Measurements from ENCODE around the gene CCR7. TPM values are rescaled to one million over a fixed set of nuclear protein-coding genes. Genes with fewer than 3 reads are reported as not detected.

Gene CCR7
- total RNA-seq, 1 experiment from 2014 or later = not detected

DNA sequence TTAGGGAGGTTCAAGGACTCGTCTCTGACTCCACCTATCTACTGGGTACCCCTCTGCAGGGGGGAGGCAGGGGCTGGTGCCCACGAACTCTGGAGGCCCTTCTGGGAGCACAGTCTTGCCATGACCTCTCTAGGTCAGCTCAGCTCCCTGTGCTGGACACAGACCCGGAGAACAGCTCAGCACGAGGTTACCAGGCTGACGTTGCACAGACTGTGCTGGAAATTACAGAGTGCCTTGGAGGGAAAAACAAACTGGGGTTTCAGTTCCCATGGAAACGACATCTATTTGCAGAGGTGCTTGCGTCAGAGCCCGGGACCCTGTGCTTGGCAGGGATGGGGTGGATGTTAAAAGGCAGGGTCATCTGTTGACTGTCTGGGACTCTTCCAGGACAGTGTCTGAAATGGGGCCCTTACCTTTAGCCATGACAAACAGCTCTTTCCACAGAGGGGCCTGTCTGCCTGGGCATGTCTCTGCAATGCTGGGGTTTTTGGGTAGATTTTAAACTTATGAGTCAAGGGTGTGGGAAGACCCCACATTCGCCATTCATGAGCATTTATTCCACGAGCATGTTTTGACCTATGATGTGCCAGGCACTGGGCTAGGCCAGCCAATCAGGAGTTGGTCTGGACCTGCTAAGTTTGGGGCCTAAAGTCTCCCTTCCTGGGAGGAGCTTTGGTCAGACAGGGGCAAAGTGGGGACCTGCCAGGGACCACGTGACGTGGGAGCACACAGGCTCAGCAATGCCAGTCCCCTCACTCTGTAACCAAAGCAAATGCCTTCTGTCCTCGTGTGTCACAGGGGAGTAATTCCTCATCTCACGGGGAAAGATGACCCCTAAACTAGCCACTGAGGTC, 22.5 kb downstream of the CCR7 start:
- Histone ChIP-seq H3K9me3 (no peaks in the 10 kb centered on the region), H3K36me3 (ENCODE audit: control insufficient read depth, insufficient read depth, low read length) (no peaks in the 10 kb centered on the region), H3K4me3 (ENCODE audit: low read depth, low read length) (no peak overlapping the region), H3K27me3 (replicated peaks; ENCODE audit: control insufficient read depth, insufficient read depth, low read length) (no peaks in the 10 kb centered on the region), H3K4me1 (no peaks in the 10 kb centered on the region)
- Mint-ChIP-seq H3K4me3 (ENCODE audit: unreplicated experiment) (no peak overlapping the region), H3K9me3 (ENCODE audit: unreplicated experiment) (no peaks in the 10 kb centered on the region), H3K36me3 (ENCODE audit: insufficient read depth, unreplicated experiment) (peaks cover 4% of the 10 kb centered on the region), H3K27ac (ENCODE audit: unreplicated experiment) (no peak overlapping the region), H3K27me3 (ENCODE audit: insufficient read depth, unreplicated experiment) (no peaks in the 10 kb centered on the region), H3K4me1 (ENCODE audit: low read depth, unreplicated experiment) (no peaks in the 10 kb centered on the region)
- ChIA-PET CTCF (interaction anchor here (0.6 to 1.1 kb wide), 3 partner anchors 17 to 95 kb away, joined by 3 to 4 read pairs (median 3); no protein-coding TSS in a partner anchor), POLR2A (no interaction called here)
- TF ChIP-seq, protein P1, sequence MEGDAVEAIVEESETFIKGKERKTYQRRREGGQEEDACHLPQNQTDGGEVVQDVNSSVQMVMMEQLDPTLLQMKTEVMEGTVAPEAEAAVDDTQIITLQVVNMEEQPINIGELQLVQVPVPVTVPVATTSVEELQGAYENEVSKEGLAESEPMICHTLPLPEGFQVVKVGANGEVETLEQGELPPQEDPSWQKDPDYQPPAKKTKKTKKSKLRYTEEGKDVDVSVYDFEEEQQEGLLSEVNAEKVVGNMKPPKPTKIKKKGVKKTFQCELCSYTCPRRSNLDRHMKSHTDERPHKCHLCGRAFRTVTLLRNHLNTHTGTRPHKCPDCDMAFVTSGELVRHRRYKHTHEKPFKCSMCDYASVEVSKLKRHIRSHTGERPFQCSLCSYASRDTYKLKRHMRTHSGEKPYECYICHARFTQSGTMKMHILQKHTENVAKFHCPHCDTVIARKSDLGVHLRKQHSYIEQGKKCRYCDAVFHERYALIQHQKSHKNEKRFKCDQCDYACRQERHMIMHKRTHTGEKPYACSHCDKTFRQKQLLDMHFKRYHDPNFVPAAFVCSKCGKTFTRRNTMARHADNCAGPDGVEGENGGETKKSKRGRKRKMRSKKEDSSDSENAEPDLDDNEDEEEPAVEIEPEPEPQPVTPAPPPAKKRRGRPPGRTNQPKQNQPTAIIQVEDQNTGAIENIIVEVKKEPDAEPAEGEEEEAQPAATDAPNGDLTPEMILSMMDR (IDR thresholded peaks at IDR 0.05; ENCODE audit: insufficient read depth in 1 of 2, low read depth in 1 of 2, low read length in 1 of 2, severe bottlenecking in 1 of 2, unreplicated experiment in 1 of 2) = no peak
- no TSS peak for BruUV-seq (replicated peaks)
- peak in 1 of 2 experiments; percentile 19 for DNase-seq
- intact Hi-C loops (cut with micrococcal nuclease; ENCODE audit: unreplicated experiment) = no loop called here

- CTCF ChIA-PET = interaction anchor here (0.6 kb wide), 2 partner anchors 91 to 94 kb away, joined by 3 to 4 read pairs; no protein-coding TSS in a partner anchor
- POLR2A ChIA-PET = no interaction called here
Observed at GRCh38 chr17:40541873-40542557, 23.3 kb downstream of the CCR7 start.

More at GRCh38 chr17:40541873-40542557, 23.3 kb downstream of the CCR7 start:
- no peaks in the 10 kb centered on the region for H3K9me3 ChIP-seq
- no peaks in the 10 kb centered on the region for H3K27me3 Mint-ChIP-seq (ENCODE audit: insufficient read depth, unreplicated experiment)
- no peak overlapping the region for H3K27ac Mint-ChIP-seq (ENCODE audit: unreplicated experiment)
- no peaks in the 10 kb centered on the region for H3K4me1 Mint-ChIP-seq (ENCODE audit: low read depth, unreplicated experiment)
- H3K27me3 ChIP-seq (replicated peaks; ENCODE audit: control insufficient read depth, insufficient read depth, low read length) = no peaks in the 10 kb centered on the region
- DNase-seq = no peak
- H3K4me1 ChIP-seq = no peaks in the 10 kb centered on the region
- TF ChIP-seq, protein P1 (IDR thresholded peaks at IDR 0.05; ENCODE audit: insufficient read depth in 1 of 2, low read depth in 1 of 2, low read length in 1 of 2, severe bottlenecking in 1 of 2, unreplicated experiment in 1 of 2) = no peak
- BruUV-seq (replicated peaks) = no TSS peak
- H3K4me3 Mint-ChIP-seq (ENCODE audit: unreplicated experiment) = no peak overlapping the region
- H3K36me3 ChIP-seq (ENCODE audit: control insufficient read depth, insufficient read depth, low read length) = no peaks in the 10 kb centered on the region
- intact Hi-C loops (cut with micrococcal nuclease; ENCODE audit: unreplicated experiment) = no loop called here
- H3K36me3 Mint-ChIP-seq (ENCODE audit: insufficient read depth, unreplicated experiment) = peaks cover 4% of the 10 kb centered on the region
- no peak overlapping the region for H3K4me3 ChIP-seq (ENCODE audit: low read depth, low read length)
- H3K9me3 Mint-ChIP-seq (ENCODE audit: unreplicated experiment) = no peaks in the 10 kb centered on the region
